ENCODE results near the gene DCANP1.

- TF ChIP-seq MYC (IDR thresholded peaks at IDR 0.05; ENCODE audit: borderline replicate concordance, low read length): no peak
- TF ChIP-seq EP300 (IDR thresholded peaks at IDR 0.05): no peak
- TF ChIP-seq CTCF (IDR thresholded peaks at IDR 0.05): no peak
- TF ChIP-seq POLR2A (IDR thresholded peaks at IDR 0.05; ENCODE audit: low read length): no peak
- TF ChIP-seq MAFK (IDR thresholded peaks at IDR 0.05; ENCODE audit: partially characterized antibody): no peak
- no peak for TF ChIP-seq ZNF302 (CRISPR knock-in tag; IDR thresholded peaks at IDR 0.05)
Measured at GRCh38 chr5:135467871-135468485, 20.8 kb upstream of the DCANP1 start.
